ENCODE results near the gene HPSE2. TPM values are rescaled to one million over a fixed set of nuclear protein-coding genes. Genes with fewer than 3 reads are reported as not detected.

HPSE2 gene
- total RNA-seq, 4 donors from 2014 or later, result 1.1 TPM; not detected in 3

DNA sequence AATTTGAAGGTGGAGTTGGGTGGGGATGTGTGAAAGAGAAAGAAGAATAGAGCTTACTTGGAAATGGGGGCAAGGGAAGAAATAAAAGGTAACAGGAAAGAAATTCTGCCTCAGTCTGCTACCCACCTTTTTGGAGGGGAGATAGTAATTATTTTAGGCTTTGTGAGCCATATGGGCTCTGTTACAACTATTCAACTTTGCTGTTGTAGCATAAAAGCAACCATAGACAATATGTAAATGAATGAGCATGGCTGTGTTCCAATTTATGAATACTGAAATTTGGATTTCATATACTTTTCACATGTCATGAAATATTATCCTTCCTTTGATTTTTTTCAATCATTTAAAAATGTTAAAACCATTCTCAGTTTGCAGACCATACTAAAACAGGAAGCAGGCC lies 176.9 kb downstream of the HPSE2 start:
- intact Hi-C loops (cut with DNase I; ENCODE audit: low total_unique reads) (no loop called here), in situ Hi-C loops (cut with MboI; ENCODE audit: low sequenced_read_pairs in 4 of 4) (no loop called here)
- Histone ChIP-seq H3K4me1 (no peaks in the 10 kb centered on the region), H3K27me3 (no peaks in the 10 kb centered on the region), H3K9me3 (no peaks in the 10 kb centered on the region), H3K27ac (no peak overlapping the region), H3K4me3 (no peak overlapping the region), H3K36me3 (no peaks in the 10 kb centered on the region)
- TF ChIP-seq CTCF (IDR thresholded peaks at IDR 0.05 in 4 of 5, conservative IDR thresholded peaks at IDR 0.05 in 1 of 5), result no peak
- TF ChIP-seq POLR2A (IDR thresholded peaks at IDR 0.05), result no peak
- DNase-seq (no peak), ATAC-seq (no peak)

DNA sequence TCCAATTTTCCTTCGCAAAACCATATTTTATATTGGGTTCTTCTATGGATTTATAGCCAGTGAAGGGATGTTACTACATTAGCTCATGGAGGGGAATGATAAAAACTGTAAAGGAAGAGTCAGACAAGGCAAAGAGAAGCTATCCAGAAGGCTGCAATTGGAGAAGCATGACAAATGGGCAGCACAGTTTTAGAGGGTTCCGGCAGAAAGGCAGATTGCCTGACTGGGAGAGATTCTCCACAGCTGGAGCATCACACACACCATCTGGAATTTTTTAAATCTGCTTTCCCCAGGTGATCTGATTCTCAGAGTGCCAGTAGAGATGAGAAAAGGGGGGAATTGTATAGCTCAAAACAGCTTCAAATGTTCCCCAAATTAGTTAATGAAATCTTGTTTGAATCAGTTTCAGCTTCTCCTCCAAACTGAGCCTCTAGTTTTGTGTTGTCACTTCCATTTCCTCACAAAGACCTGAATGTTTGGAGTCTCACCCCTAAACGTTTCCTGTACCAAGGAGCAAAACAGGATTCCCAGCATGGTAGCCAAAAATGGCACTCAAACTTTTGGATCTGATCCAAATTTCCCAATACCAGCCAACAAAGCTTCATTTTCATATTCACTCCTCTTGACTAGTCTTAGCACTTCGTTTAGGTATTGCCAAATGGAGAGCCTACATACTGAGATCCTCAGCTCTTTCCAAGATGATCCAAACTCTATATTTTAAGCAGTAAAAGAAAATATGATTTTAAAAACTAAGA lies 177.5 kb downstream of the HPSE2 start:
- Histone ChIP-seq H3K9me3 (no peaks in the 10 kb centered on the region), H3K27me3 (no peaks in the 10 kb centered on the region), H3K36me3 (no peaks in the 10 kb centered on the region), H3K4me3 (no peak overlapping the region), H3K27ac (no peak overlapping the region), H3K4me1 (no peaks in the 10 kb centered on the region)
- TF ChIP-seq POLR2A (IDR thresholded peaks at IDR 0.05), result no peak
- ATAC-seq, result no peak
- no peak for DNase-seq
- intact Hi-C loops (cut with DNase I; ENCODE audit: low total_unique reads), result no loop called here
- in situ Hi-C loops (cut with MboI; ENCODE audit: low sequenced_read_pairs in 4 of 4), result no loop called here

DNA sequence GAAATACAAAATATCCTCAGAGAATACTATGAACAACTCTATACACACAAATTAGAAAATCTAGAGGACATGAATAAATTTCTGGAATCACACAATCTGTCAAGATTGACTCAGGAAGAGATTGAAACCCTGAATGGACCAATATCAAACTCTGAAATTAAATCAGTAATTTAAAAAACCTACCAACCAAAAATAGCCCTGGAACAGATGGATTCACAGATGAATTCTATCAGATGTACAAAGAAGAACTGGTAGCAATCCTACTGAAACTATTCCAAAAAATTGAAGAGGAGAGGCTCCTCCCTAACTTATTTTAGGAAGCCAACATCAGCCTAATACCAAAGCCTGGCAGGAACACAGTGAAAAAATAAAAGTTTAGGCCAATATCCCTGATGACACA lies 190.0 kb downstream of the HPSE2 start:
- Histone ChIP-seq H3K27ac (no peak overlapping the region), H3K4me1 (no peaks in the 10 kb centered on the region), H3K4me3 (no peak overlapping the region), H3K36me3 (no peaks in the 10 kb centered on the region), H3K27me3 (no peaks in the 10 kb centered on the region), H3K9me3 (peaks cover 0 to 4% (median 0%) of the 10 kb centered on the region in 3 donors)
- DNase-seq, result no peak
- in situ Hi-C loops (cut with MboI; ENCODE audit: low sequenced_read_pairs in 4 of 4) (no loop called here), intact Hi-C loops (cut with DNase I; ENCODE audit: low total_unique reads) (no loop called here)
- ATAC-seq, result no peak
- no peak for TF ChIP-seq CTCF (IDR thresholded peaks at IDR 0.05 in 4 of 5, conservative IDR thresholded peaks at IDR 0.05 in 1 of 5)
- TF ChIP-seq POLR2A (IDR thresholded peaks at IDR 0.05), result no peak

- H3K27me3 ChIP-seq, result no peaks in the 10 kb centered on the region
- peaks cover 0 to 4% (median 0%) of the 10 kb centered on the region in 3 donors for H3K9me3 ChIP-seq
- no peaks in the 10 kb centered on the region for H3K36me3 ChIP-seq
- in situ Hi-C loops (cut with MboI; ENCODE audit: low sequenced_read_pairs in 4 of 4), result no loop called here
- no peak overlapping the region for H3K27ac ChIP-seq
- no peaks in the 10 kb centered on the region for H3K4me1 ChIP-seq
- DNase-seq (no peak), ATAC-seq (no peak)
- TF ChIP-seq CTCF (IDR thresholded peaks at IDR 0.05 in 4 of 5, conservative IDR thresholded peaks at IDR 0.05 in 1 of 5) (no peak), POLR2A (IDR thresholded peaks at IDR 0.05) (no peak)
- intact Hi-C loops (cut with DNase I; ENCODE audit: low total_unique reads), result no loop called here
- H3K4me3 ChIP-seq, result no peak overlapping the region
Observed at GRCh38 chr10:99042051-99042771, 193.4 kb downstream of the HPSE2 start.

GRCh38 chr10:99041468-99041867 lies 194.2 kb downstream of the HPSE2 start:
- H3K9me3 ChIP-seq, result peaks cover 0 to 4% (median 0%) of the 10 kb centered on the region in 3 donors
- ATAC-seq, result no peak
- intact Hi-C loops (cut with DNase I; ENCODE audit: low total_unique reads) (no loop called here), in situ Hi-C loops (cut with MboI; ENCODE audit: low sequenced_read_pairs in 4 of 4) (no loop called here)
- DNase-seq, result no peak
- no peak overlapping the region for H3K4me3 ChIP-seq
- H3K4me1 ChIP-seq, result no peaks in the 10 kb centered on the region
- H3K27ac ChIP-seq, result no peak overlapping the region
- H3K27me3 ChIP-seq, result no peaks in the 10 kb centered on the region
- TF ChIP-seq POLR2A (IDR thresholded peaks at IDR 0.05) (no peak), CTCF (IDR thresholded peaks at IDR 0.05 in 4 of 5, conservative IDR thresholded peaks at IDR 0.05 in 1 of 5) (no peak)
- no peaks in the 10 kb centered on the region for H3K36me3 ChIP-seq

Data from gastrocnemius medialis (tissue), 4 donors.